GM21737 (cell line): ENCODE data around the gene ME3.

Experiments
- ATAC-seq: cut with Tn5 transposase; IDR thresholded peaks from one replicate; pipeline ENCODE4 v1.9.1; 2021; ENCODE audit warnings: mild to moderate bottlenecking, moderate library complexity; ENCODE audit not compliant: unreplicated experiment

The ME3 gene

GRCh38 chr11:86397351-86397750, 275.1 kb downstream of the ME3 start:
- ATAC-seq, result no peak

DNA sequence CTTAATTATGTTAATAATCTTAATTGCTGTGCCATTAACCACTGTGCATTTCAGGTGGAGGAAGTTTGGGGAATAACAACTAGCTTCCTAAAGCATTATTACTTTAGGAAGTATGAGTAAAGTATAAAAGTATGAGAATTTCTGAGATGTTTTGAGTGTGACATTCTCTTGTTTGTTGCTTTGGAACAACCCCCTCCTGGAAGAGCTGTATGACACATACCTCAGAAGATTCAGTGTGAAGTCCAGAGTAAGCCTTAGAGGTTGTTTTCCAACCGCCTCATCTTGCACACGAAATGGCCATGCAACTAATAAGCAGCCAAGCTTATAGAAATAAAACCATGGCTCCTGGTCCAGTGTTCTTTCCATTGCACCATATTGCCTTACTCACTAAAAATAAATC, 276.0 kb downstream of the ME3 start:
- no peak for ATAC-seq

GRCh38 chr11:86395061-86395551, 277.3 kb downstream of the ME3 start:
- no peak for ATAC-seq
